Tibial nerve (tissue), 4 donors: ENCODE measurements around the gene DNASE1. TPM values are rescaled to one million over a fixed set of nuclear protein-coding genes. Genes with fewer than 3 reads are reported as not detected.
"Not testable (repeated sequence)": the region's sequence is repeated elsewhere in the genome, so short reads cannot be mapped to it uniquely, and the experiment has no call there.

Experiments
- DNase-seq, 2 donors: peaks; one replicate each; pipeline ENCODE4 v3.0.0-alpha.2; 2019; ENCODE audit warnings: low spot score in 2 of 2
- H3K27ac ChIP-seq, 4 donors: fragments of 200-600 bp; sonication (generic) in 3 of 4; one replicate each; pipeline ENCODE4 v1.5.1; 2017 to 2019; ENCODE audit warnings: mild to moderate bottlenecking in 1 of 4
- H3K27me3 ChIP-seq, 2 donors: fragments of 200-600 bp; sonication (generic) in 1 of 2; one replicate each; pipeline versions ENCODE4 v1.5.1 to v1.6.0; 2017 to 2019
- H3K36me3 ChIP-seq, 3 donors: fragments of 200-600 bp; sonication (generic); one replicate each; pipeline ENCODE4 v1.5.1; 2018 to 2019
- H3K4me1 ChIP-seq, 4 donors: fragments of 200-600 bp; sonication (generic) in 3 of 4; one replicate each; pipeline ENCODE4 v1.5.1; 2017 to 2019
- H3K4me3 ChIP-seq, 4 donors: fragments of 200-600 bp; sonication (generic) in 3 of 4; one replicate each; pipeline ENCODE4 v1.5.1; 2017 to 2019; ENCODE audit warnings: mild to moderate bottlenecking in 1 of 4, moderate library complexity in 1 of 4
- H3K9me3 ChIP-seq, 4 donors: fragments of 200-600 bp; sonication (generic) in 3 of 4; one replicate each; pipeline ENCODE4 v1.5.1; 2017 to 2019
- EP300 ChIP-seq, 2 donors: sonication (generic); formaldehyde crosslinking; IDR thresholded peaks; one replicate each; pipeline ENCODE4 v1.6.1; 2017; ENCODE audit warnings: antibody characterized with exemption in 2 of 2, mild to moderate bottlenecking in 1 of 2
- POLR2A ChIP-seq, 2 donors: fragments of 450-650 bp; IDR thresholded peaks; one replicate each; pipeline ENCODE4 v1.6.1; 2017; ENCODE audit warnings: antibody characterized with exemption in 2 of 2, mild to moderate bottlenecking in 2 of 2, moderate library complexity in 2 of 2
- WGBS, 2 donors: methylation state at CpG; one replicate each; pipeline ENCODE4 v1.1.5; 2018; 5-methylcytosine and 5-hydroxymethylcytosine counted together
- total RNA-seq, 4 donors: library from RNA; depleted of rRNA; stranded (reverse); fragments of >200 nt; gene quantifications; one replicate each; pipeline ENCODE4 v1.1.0, GENCODE V29; 2016
- TF ChIP-seq, protein P1 (sequence below), 5 experiments: fragments of 200-600 bp in 3 of 5; fragments of 450-650 bp in 2 of 5; sonication (generic) in 3 of 5; IDR thresholded peaks; one replicate each; pipeline ENCODE4 v1.5.1; 2016 to 2019; ENCODE audit warnings: antibody characterized with exemption in 5 of 5, mild to moderate bottlenecking in 3 of 5, moderate library complexity in 2 of 5

Gene DNASE1, protein sequence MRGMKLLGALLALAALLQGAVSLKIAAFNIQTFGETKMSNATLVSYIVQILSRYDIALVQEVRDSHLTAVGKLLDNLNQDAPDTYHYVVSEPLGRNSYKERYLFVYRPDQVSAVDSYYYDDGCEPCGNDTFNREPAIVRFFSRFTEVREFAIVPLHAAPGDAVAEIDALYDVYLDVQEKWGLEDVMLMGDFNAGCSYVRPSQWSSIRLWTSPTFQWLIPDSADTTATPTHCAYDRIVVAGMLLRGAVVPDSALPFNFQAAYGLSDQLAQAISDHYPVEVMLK
- 10 to 100 TPM; 14.4 to 32.0 (median 22.4) TPM for total RNA-seq

DNA sequence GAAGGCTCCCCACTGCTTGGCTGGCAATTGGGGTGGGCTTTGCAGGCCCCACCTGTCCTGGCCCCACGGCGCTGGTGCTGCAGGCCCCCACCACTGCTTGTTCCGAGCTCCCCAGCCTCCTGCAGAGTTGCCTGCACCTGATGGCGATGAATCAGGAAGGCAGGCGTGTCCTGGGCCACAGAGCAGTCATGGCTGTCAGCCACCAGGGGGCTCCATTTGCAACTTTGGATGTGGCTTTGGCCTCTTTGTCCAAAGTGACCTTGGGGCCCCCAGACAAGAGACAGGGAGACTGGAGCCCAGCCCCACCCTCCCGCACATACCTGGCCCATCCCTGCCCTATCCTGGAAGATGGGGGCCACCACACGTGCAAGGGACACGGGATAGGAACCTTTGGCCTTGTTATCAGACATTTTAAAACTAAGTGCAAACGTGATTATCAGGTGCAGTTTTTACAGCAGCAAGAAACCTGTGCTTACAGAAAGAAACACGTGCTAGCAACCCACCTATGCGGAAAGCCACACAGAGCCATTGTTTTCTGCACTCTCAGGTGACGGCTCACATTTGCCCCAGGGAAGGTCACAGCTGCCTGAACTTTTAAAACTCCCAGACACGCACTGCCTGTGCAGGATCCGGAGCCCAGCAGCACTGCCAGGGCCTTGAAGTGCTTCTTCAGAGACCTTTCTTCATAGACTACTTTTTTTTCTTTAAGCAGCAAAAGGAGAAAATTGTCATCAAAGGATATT is at the start of gene DNASE1:
TSS of gene DNASE1 (plus strand) at position 443 of the 743 bp plus-strand sequence. CDS start 683 bp downstream, outside the sequence.
- 64 to 69% methylated on average over 12 to 14 of the region's 14 CpGs for WGBS, 2 donors
- Histone ChIP-seq H3K4me3 (peak within 1 kb of the TSS in 1 of 4 donors; percentile 5), H3K36me3 (peaks cover 0 to 75% (median 18%) of the 10 kb centered on the region in 3 donors), H3K9me3 (no peaks in the 10 kb centered on the region), H3K4me1 (peaks cover 0 to 4% (median 0%) of the 10 kb centered on the region in 4 donors), H3K27me3 (no peaks in the 10 kb centered on the region), H3K27ac (peak within 1 kb of the TSS in 1 of 4 donors; percentile 68)
- DNase-seq: peak in 1 of 2 donors; percentile 40
- TF ChIP-seq, protein P1, sequence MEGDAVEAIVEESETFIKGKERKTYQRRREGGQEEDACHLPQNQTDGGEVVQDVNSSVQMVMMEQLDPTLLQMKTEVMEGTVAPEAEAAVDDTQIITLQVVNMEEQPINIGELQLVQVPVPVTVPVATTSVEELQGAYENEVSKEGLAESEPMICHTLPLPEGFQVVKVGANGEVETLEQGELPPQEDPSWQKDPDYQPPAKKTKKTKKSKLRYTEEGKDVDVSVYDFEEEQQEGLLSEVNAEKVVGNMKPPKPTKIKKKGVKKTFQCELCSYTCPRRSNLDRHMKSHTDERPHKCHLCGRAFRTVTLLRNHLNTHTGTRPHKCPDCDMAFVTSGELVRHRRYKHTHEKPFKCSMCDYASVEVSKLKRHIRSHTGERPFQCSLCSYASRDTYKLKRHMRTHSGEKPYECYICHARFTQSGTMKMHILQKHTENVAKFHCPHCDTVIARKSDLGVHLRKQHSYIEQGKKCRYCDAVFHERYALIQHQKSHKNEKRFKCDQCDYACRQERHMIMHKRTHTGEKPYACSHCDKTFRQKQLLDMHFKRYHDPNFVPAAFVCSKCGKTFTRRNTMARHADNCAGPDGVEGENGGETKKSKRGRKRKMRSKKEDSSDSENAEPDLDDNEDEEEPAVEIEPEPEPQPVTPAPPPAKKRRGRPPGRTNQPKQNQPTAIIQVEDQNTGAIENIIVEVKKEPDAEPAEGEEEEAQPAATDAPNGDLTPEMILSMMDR (IDR thresholded peaks at IDR 0.05): peak; percentile 43 to 68 (median 64)
- peak in 1 of 2 donors; percentile 17 for TF ChIP-seq EP300 (IDR thresholded peaks at IDR 0.05)
- TF ChIP-seq POLR2A (IDR thresholded peaks at IDR 0.05): no peak

DNA sequence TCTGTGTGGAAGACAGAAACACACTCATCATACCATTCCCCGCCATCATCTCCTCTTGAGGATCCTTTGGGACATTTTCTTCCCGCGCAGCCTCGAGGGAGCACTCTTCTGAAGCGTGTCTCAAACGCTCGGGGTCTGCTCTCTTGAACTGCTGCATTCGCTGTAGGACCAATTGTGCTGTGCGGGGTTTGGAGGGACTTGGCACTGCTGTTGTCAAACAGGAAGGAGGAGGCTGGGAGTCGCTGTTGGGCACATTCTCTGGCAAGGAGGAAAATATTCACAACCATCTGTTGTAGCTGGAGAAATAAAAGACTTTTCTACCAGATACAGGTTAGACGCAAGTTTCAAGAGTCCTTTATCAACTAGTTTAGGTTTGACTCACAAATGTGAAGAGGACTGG is 48.0 kb upstream of the DNASE1 start:
- H3K4me3 ChIP-seq: no peak overlapping the region
- H3K27me3 ChIP-seq: no peaks in the 10 kb centered on the region
- 82 to 84% methylated on average over 11 of the region's 11 CpGs for WGBS, 2 donors
- H3K36me3 ChIP-seq: peaks cover 0 to 49% (median 0%) of the 10 kb centered on the region in 3 donors
- TF ChIP-seq EP300 (IDR thresholded peaks at IDR 0.05) (no peak), POLR2A (IDR thresholded peaks at IDR 0.05) (no peak)
- TF ChIP-seq, protein P1 (IDR thresholded peaks at IDR 0.05): no peak
- H3K9me3 ChIP-seq: no peaks in the 10 kb centered on the region
- DNase-seq: no peak
- no peak overlapping the region for H3K27ac ChIP-seq
- peaks cover 0 to 14% (median 7%) of the 10 kb centered on the region in 4 donors for H3K4me1 ChIP-seq

DNA sequence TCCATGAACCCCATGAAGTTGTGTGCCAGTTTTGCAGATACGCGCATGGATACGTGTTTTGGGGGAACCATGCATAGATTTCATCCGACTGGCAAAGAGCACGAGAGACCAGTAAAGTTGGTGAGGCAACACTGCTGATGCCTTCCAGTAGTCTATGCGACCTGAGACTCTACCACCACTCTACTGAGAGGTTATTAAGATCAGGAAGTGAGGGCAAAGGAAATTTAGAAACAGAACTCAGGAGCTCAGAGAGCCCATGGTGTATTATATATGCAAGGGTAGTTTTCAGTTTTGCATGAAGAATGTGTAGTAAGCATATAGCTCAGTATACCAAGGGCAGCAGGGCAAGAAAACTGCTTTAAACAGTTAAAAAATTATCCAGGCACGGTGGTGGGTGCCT is 47.3 kb upstream of the DNASE1 start:
- no peaks in the 10 kb centered on the region for H3K27me3 ChIP-seq
- 88 to 89% methylated on average over 7 of the region's 7 CpGs for WGBS, 2 donors
- DNase-seq: no peak
- TF ChIP-seq POLR2A (IDR thresholded peaks at IDR 0.05) (no peak), EP300 (IDR thresholded peaks at IDR 0.05) (no peak)
- TF ChIP-seq, protein P1 (IDR thresholded peaks at IDR 0.05): no peak
- H3K4me3 ChIP-seq: no peak overlapping the region
- no peaks in the 10 kb centered on the region for H3K9me3 ChIP-seq
- no peak overlapping the region for H3K27ac ChIP-seq
- peaks cover 0 to 41% (median 0%) of the 10 kb centered on the region in 3 donors for H3K36me3 ChIP-seq
- peaks cover 0 to 17% (median 8%) of the 10 kb centered on the region in 4 donors for H3K4me1 ChIP-seq

DNA sequence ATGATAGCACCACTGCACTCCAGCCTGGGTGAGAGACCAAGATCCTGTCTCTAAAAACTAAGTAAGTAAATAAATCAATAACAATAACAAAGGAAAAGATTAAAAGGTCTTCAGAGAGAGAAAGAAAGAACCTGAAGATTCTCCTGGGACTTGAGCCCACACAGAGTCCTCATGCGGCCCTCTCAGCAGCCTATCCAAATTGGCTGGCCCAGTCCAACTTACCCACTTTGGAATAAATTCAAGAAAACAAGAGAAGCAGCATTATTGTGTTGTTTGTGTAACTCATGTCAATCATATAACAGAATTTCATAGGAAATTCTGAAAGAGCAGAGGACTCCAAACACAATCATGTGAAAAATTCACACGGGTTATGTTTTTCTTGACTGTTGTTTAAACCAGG is 46.9 kb upstream of the DNASE1 start:
- no peak overlapping the region for H3K4me3 ChIP-seq
- peaks cover 0 to 22% (median 11%) of the 10 kb centered on the region in 4 donors for H3K4me1 ChIP-seq
- H3K27me3 ChIP-seq: no peaks in the 10 kb centered on the region
- no peak overlapping the region for H3K27ac ChIP-seq
- H3K9me3 ChIP-seq: no peaks in the 10 kb centered on the region
- DNase-seq: no peak
- TF ChIP-seq, protein P1 (IDR thresholded peaks at IDR 0.05): no peak
- TF ChIP-seq POLR2A (IDR thresholded peaks at IDR 0.05) (no peak), EP300 (IDR thresholded peaks at IDR 0.05) (no peak)
- peaks cover 0 to 37% (median 0%) of the 10 kb centered on the region in 3 donors for H3K36me3 ChIP-seq
- 43 to 45% methylated on average over 2 of the region's 2 CpGs for WGBS, 2 donors

DNA sequence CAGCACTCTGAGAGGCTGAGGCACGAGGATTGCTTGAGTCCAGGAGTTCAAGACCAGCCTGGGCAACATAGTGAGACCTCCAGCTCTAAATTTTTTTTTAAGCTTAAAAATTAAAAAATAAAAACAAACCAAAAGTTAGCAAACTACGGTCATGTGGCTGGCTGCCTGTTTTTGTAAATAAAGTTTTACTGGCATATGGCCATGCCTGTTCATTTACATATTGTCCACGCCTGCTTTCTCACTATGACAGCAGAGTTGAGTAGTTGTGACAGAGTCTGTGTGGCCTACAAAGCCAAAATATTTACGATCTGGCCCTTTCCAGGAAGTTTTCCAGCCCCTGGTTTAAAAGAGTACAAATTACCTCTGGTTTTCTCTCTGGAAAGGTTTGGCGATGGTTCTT is 46.4 kb upstream of the DNASE1 start:
- no peak overlapping the region for H3K4me3 ChIP-seq
- TF ChIP-seq POLR2A (IDR thresholded peaks at IDR 0.05) (no peak), EP300 (IDR thresholded peaks at IDR 0.05) (no peak)
- TF ChIP-seq, protein P1 (IDR thresholded peaks at IDR 0.05): no peak

DNA sequence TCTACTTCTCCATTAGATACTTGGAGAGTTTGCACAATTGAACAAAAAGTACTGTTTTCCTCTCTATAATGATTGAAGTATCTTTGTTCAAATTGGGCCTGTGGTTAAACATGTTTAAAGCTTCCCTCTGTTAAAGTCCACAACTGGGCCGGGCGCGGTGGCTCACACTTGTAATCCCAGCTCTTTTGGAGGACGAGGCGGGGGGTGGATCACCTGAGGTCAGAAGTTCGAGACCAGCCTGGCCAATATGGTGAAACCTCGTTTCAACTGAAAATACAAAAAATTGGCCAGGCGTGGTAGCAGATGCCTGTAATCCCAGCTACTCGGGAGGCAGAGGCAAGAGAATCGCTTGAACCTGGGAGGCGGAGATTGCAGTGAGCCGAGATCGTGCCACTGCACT is 45.5 kb upstream of the DNASE1 start:
- not testable (repeated sequence) for H3K4me3 ChIP-seq, H3K9me3 ChIP-seq, DNase-seq, H3K27ac ChIP-seq, H3K27me3 ChIP-seq
- 95 to 96% methylated on average over 13 of the region's 13 CpGs for WGBS, 2 donors
- Histone ChIP-seq H3K36me3 (peaks cover 0 to 23% (median 0%) of the 10 kb centered on the region in 3 donors), H3K4me1 (peaks cover 0 to 29% (median 12%) of the 10 kb centered on the region in 4 donors)

More for the DNA sequence above, 46.4 kb upstream of the DNASE1 start:
- Histone ChIP-seq H3K27me3 (no peaks in the 10 kb centered on the region), H3K4me1 (peaks cover 0 to 26% (median 12%) of the 10 kb centered on the region in 4 donors), H3K27ac (no peak overlapping the region), H3K36me3 (peaks cover 0 to 32% (median 0%) of the 10 kb centered on the region in 3 donors), H3K9me3 (no peaks in the 10 kb centered on the region)
- 83% methylated on average over 5 of the region's 5 CpGs for WGBS, 2 donors
- no peak for DNase-seq
